Muscle layer of colon (tissue), 2 donors: ENCODE data around the gene ABHD17C.

ENCODE experiments used
- H3K27ac ChIP-seq: one replicate; pipeline ENCODE4 v1.7.0; 2013; ENCODE audit warnings: low read depth, mild to moderate bottlenecking, low read length, moderate library complexity
- H3K27me3 ChIP-seq, 2 donors: one replicate each; pipeline ENCODE4 v1.7.0; 2013; ENCODE audit warnings: low read length in 2 of 2, mild to moderate bottlenecking in 2 of 2; ENCODE audit not compliant: insufficient read depth in 2 of 2, control insufficient read depth in 1 of 2
- H3K36me3 ChIP-seq: one replicate; pipeline ENCODE4 v1.7.0; 2013; ENCODE audit warnings: mild to moderate bottlenecking, low read length; ENCODE audit not compliant: insufficient read depth
- H3K4me1 ChIP-seq: one replicate; pipeline ENCODE4 v1.7.0; 2013; ENCODE audit warnings: mild to moderate bottlenecking, low read length; ENCODE audit not compliant: insufficient read depth
- H3K4me3 ChIP-seq, 2 donors: one replicate each; pipeline ENCODE4 v1.7.0; 2013; ENCODE audit warnings: low read length in 2 of 2, low read depth in 1 of 2, mild to moderate bottlenecking in 1 of 2, moderate library complexity in 1 of 2
- H3K9ac ChIP-seq: one replicate; pipeline ENCODE4 v1.7.0; 2013; ENCODE audit warnings: low read length
- H3K9me3 ChIP-seq: one replicate; pipeline ENCODE4 v1.7.0; 2013; ENCODE audit warnings: mild to moderate bottlenecking, low read length
- donor health status: abdominal sarcoma.
- donor health status: Adenocarcinoma of cecum.

ABHD17C gene

GRCh38 chr15:80669663-80670273 is 25.3 kb upstream of the ABHD17C start:
- no peaks in the 10 kb centered on the region for H3K36me3 ChIP-seq
- H3K27me3 ChIP-seq: no peaks in the 10 kb centered on the region
- no peaks in the 10 kb centered on the region for H3K4me1 ChIP-seq

GRCh38 chr15:80673561-80674244 is 21.4 kb upstream of the ABHD17C start:
- Histone ChIP-seq H3K4me1 (no peaks in the 10 kb centered on the region), H3K9me3 (no peaks in the 10 kb centered on the region), H3K27ac (no peak overlapping the region), H3K36me3 (no peaks in the 10 kb centered on the region), H3K9ac (no peak overlapping the region), H3K27me3 (no peaks in the 10 kb centered on the region), H3K4me3 (no peak overlapping the region)

More at GRCh38 chr15:80669663-80670273, 25.3 kb upstream of the ABHD17C start:
- Histone ChIP-seq H3K4me3 (no peak overlapping the region), H3K9ac (no peak overlapping the region), H3K27ac (no peak overlapping the region), H3K9me3 (no peaks in the 10 kb centered on the region)

GRCh38 chr15:80674245-80674614 is 20.9 kb upstream of the ABHD17C start:
- no peak overlapping the region for H3K27ac ChIP-seq
- H3K27me3 ChIP-seq: no peaks in the 10 kb centered on the region

GRCh38 chr15:80677041-80677440 is 18.1 kb upstream of the ABHD17C start:
- Histone ChIP-seq H3K27me3 (no peaks in the 10 kb centered on the region), H3K9me3 (no peaks in the 10 kb centered on the region), H3K4me1 (peaks cover 6% of the 10 kb centered on the region), H3K27ac (no peak overlapping the region), H3K36me3 (no peaks in the 10 kb centered on the region), H3K4me3 (no peak overlapping the region), H3K9ac (no peak overlapping the region)

More at GRCh38 chr15:80674245-80674614, 20.9 kb upstream of the ABHD17C start:
- Histone ChIP-seq H3K36me3 (no peaks in the 10 kb centered on the region), H3K4me1 (no peaks in the 10 kb centered on the region), H3K9me3 (no peaks in the 10 kb centered on the region), H3K4me3 (no peak overlapping the region), H3K9ac (no peak overlapping the region)

- H3K27me3 ChIP-seq: peaks cover 0 to 2% of the 10 kb centered on the region in 2 donors
- H3K27ac ChIP-seq: no peak overlapping the region
- H3K4me3 ChIP-seq: no peak overlapping the region
- no peaks in the 10 kb centered on the region for H3K9me3 ChIP-seq
- H3K9ac ChIP-seq: no peak overlapping the region
- H3K36me3 ChIP-seq: no peaks in the 10 kb centered on the region
- H3K4me1 ChIP-seq: peaks cover 6% of the 10 kb centered on the region
Observed at GRCh38 chr15:80679167-80679803, 15.8 kb upstream of the ABHD17C start.

- peaks cover 0 to 7% of the 10 kb centered on the region in 2 donors for H3K27me3 ChIP-seq
Observed at GRCh38 chr15:80679804-80680175, 15.3 kb upstream of the ABHD17C start.

GRCh38 chr15:80682201-80682600 is 12.9 kb upstream of the ABHD17C start:
- Histone ChIP-seq H3K36me3 (no peaks in the 10 kb centered on the region), H3K9ac (no peak overlapping the region), H3K27me3 (peaks cover 0 to 7% of the 10 kb centered on the region in 2 donors), H3K4me3 (no peak overlapping the region), H3K27ac (no peak overlapping the region), H3K4me1 (peaks cover 6% of the 10 kb centered on the region), H3K9me3 (no peaks in the 10 kb centered on the region)

More at GRCh38 chr15:80679804-80680175, 15.3 kb upstream of the ABHD17C start:
- Histone ChIP-seq H3K9me3 (no peaks in the 10 kb centered on the region), H3K27ac (no peak overlapping the region), H3K4me3 (no peak overlapping the region), H3K36me3 (no peaks in the 10 kb centered on the region), H3K4me1 (peaks cover 6% of the 10 kb centered on the region), H3K9ac (no peak overlapping the region)

GRCh38 chr15:80684697-80685096 is 10.4 kb upstream of the ABHD17C start:
- Histone ChIP-seq H3K9ac (no peak overlapping the region), H3K27me3 (peaks cover 0 to 7% of the 10 kb centered on the region in 2 donors), H3K4me3 (no peak overlapping the region), H3K27ac (no peak overlapping the region), H3K4me1 (peaks cover 2% of the 10 kb centered on the region), H3K9me3 (no peaks in the 10 kb centered on the region), H3K36me3 (no peaks in the 10 kb centered on the region)

- Histone ChIP-seq H3K9ac (no peak overlapping the region), H3K4me1 (no peaks in the 10 kb centered on the region), H3K4me3 (no peak overlapping the region), H3K36me3 (no peaks in the 10 kb centered on the region), H3K27me3 (peaks cover 0 to 7% of the 10 kb centered on the region in 2 donors), H3K9me3 (no peaks in the 10 kb centered on the region), H3K27ac (no peak overlapping the region)
Observed at GRCh38 chr15:80685628-80686027, 9.5 kb upstream of the ABHD17C start.

GRCh38 chr15:80689294-80689693 is 5.8 kb upstream of the ABHD17C start:
- Histone ChIP-seq H3K27ac (no peak overlapping the region), H3K27me3 (peaks cover 0 to 4% of the 10 kb centered on the region in 2 donors), H3K9ac (no peak overlapping the region), H3K4me1 (peaks cover 6% of the 10 kb centered on the region), H3K4me3 (no peak overlapping the region), H3K36me3 (no peaks in the 10 kb centered on the region), H3K9me3 (no peaks in the 10 kb centered on the region)

- Histone ChIP-seq H3K4me3 (no peak overlapping the region), H3K27ac (no peak overlapping the region), H3K9me3 (no peaks in the 10 kb centered on the region), H3K9ac (no peak overlapping the region), H3K36me3 (no peaks in the 10 kb centered on the region), H3K4me1 (peaks cover 6% of the 10 kb centered on the region), H3K27me3 (peaks cover 0 to under 1% of the 10 kb centered on the region in 2 donors)
Observed at GRCh38 chr15:80689716-80690115, 5.4 kb upstream of the ABHD17C start.
